HepG2 (cell line): ENCODE measurements around the gene ZFP92. TPM values are rescaled to one million over a fixed set of nuclear protein-coding genes. Genes with fewer than 3 reads are reported as not detected.
A peak's percentile ranks its signal among the peaks of the same experiment; 100 is the strongest.

Source experiments
- DRAP1 ChIP-seq: IDR thresholded peaks from 2 replicates; pipeline ENCODE4 v1.6.1; 2016; ENCODE audit warnings: missing genetic modification reagents, missing compliant biosample characterization
- ETV5 ChIP-seq: IDR thresholded peaks from 2 replicates; pipeline ENCODE4 v1.6.1; 2018; ENCODE audit warnings: missing biosample characterization, missing genetic modification reagents, inconsistent platforms, borderline replicate concordance
- JDP2 ChIP-seq: sonication (generic); formaldehyde crosslinking; IDR thresholded peaks from 2 replicates; pipeline ENCODE4 v1.8.1; 2022; ENCODE audit warnings: missing genetic modification reagents, borderline replicate concordance
- JUND ChIP-seq: sonication (generic); formaldehyde crosslinking; IDR thresholded peaks from 2 replicates; pipeline ENCODE4 v1.8.0; 2022; ENCODE audit warnings: mild to moderate bottlenecking, missing genetic modification reagents
- KDM4B ChIP-seq: sonication (generic); formaldehyde crosslinking; IDR thresholded peaks from 2 replicates; pipeline ENCODE4 v1.4.0; 2020; ENCODE audit warnings: missing genetic modification reagents
- MYNN ChIP-seq: sonication (generic); formaldehyde crosslinking; IDR thresholded peaks from 2 replicates; pipeline ENCODE4 v1.4.0; 2020; ENCODE audit warnings: mild to moderate bottlenecking, low read depth, missing genetic modification reagents
- PATZ1 ChIP-seq: sonication (generic); formaldehyde crosslinking; IDR thresholded peaks from 2 replicates; pipeline ENCODE4 v1.4.0; 2020; ENCODE audit warnings: missing genetic modification reagents
- ZFP1 ChIP-seq: IDR thresholded peaks from 2 replicates; pipeline ENCODE4 v1.6.1; 2016
- ZNF768 ChIP-seq: sonication (generic); formaldehyde crosslinking; IDR thresholded peaks from 2 replicates; pipeline ENCODE4 v1.4.0; 2020; ENCODE audit warnings: missing genetic modification reagents
- polyA plus RNA-seq, 8 experiments: library from polyadenylated mRNA; depleted of rRNA in 3 of 8; stranded (reverse) in 7 of 8; unstranded in 1 of 8; fragments of >200 nt; fragmentation: Illumina TruSeq in 4 of 8; extraction: Trizol in 4 of 8; gene quantifications; 2 replicates each; pipeline versions ENCODE4 v1.2.1 to v1.2.3, GENCODE V29; 2011 to 2016; ENCODE audit warnings: low read depth in 4 of 8, missing spikeins in 1 of 8, mixed read lengths in 1 of 8; ENCODE audit not compliant: insufficient read depth in 1 of 8
- total RNA-seq, 5 experiments: library from RNA; depleted of rRNA; stranded (reverse); fragments of >200 nt; fragmentation: Illumina TruSeq; extraction: Trizol; gene quantifications; 2 replicates each; pipeline ENCODE4 v1.2.3, GENCODE V29; 2016; ENCODE audit warnings: low read depth in 1 of 5

ZFP92 gene
- total and polyA plus RNA-seq, 2 of the 13 experiments (the other 11 are each of a cell fraction or from before 2014, with no cell fraction given) = 0.02 TPM; not detected in 1

GRCh38 chrX:153400146-153401132, 10.8 kb upstream of the ZFP92 start (continued):
- TF ChIP-seq DRAP1 (CRISPR knock-in tag) = no peak
- no peak for TF ChIP-seq ETV5 (CRISPR knock-in tag)
- 0 out of 2 replicates have a peak, but pooled peaks have one; percentile 30 for TF ChIP-seq KDM4B (CRISPR knock-in tag)
- TF ChIP-seq PATZ1 (CRISPR knock-in tag) = no peak
- TF ChIP-seq ZNF768 (CRISPR knock-in tag) = peak; percentile 28; the same call in 1 of the 2 replicates
- no peak for TF ChIP-seq ZFP1 (CRISPR knock-in tag)
- TF ChIP-seq JUND (CRISPR knock-in tag) = no peak
- TF ChIP-seq MYNN (CRISPR knock-in tag) = no peak
- no peak for TF ChIP-seq JDP2 (CRISPR knock-in tag)
